ENCODE results near the gene SDHB.

SDHB gene

DNA sequence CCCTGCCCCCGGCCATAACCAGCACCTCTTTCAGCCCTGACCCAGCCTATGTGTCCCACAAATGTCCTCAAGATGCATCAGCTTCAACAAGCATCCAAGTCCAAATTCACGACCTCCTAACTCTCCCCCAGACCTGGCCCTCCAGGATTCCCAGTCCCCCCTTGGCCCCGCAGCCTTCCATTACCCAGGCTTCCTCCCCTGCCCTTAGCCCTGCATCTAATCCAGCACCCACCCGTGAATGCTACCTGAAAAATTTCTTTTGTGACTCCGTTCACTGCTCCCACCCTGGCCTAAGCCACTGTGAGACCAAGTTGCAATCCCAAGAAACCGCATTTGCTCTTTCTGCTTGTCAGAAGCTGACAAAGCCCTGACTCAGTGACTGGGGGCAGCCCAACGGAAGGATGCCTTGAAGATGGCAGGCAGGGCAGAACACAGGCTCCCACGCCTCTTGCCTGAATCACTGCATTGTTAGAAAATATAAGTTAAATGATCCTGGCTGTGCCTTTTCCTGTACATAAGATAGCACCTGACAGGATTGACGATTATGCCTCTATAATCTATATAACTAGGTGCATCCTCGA lies 72.5 kb downstream of the SDHB start:
- no peak for DNase-seq

DNA sequence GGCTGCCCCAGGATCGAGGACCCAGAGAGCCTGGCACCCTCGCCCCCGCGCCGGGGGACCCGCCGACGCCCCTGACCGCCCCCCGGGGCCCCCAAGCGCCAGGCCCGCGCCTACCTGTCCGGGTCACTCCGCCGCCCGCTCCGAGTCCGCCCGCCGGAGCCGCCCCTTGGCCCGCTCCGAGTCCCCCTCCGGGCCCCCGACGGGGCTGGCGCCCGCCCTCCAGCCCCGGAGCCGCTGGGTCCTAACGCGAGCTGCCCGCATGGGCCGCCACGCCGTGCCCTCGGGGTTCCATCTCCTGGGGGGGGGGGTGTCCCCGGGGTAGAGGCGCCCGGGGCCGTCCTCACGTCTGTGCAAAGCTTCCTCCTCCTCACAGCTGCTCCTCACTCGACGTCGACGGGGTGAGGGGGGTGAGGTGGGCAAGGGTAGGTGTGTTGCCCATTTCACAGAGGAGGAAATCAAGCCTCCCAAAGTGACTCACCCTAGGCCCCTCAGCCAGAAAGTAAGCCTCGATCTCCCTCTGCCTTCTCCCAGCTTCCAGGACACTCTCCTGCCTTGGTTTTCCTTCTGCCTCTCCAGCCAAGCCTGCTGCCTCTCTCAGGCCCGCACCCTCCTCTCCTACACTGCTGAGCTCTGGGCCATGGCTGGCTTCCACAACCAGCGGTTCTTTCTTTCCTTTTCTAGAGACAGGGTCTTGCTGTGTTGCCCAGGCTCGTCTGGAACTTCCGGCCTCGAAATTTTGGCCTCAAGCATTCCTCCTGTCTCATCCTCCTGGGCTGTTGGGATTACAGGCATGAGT lies 73.2 kb downstream of the SDHB start, which contains the start of gene MFAP2:
Gene MFAP2, minus strand, starts transcription at position 148 of the 796 bp plus-strand sequence. CDS start 2,347 bp downstream, outside the sequence.
- DNase-seq: no peak

DNA sequence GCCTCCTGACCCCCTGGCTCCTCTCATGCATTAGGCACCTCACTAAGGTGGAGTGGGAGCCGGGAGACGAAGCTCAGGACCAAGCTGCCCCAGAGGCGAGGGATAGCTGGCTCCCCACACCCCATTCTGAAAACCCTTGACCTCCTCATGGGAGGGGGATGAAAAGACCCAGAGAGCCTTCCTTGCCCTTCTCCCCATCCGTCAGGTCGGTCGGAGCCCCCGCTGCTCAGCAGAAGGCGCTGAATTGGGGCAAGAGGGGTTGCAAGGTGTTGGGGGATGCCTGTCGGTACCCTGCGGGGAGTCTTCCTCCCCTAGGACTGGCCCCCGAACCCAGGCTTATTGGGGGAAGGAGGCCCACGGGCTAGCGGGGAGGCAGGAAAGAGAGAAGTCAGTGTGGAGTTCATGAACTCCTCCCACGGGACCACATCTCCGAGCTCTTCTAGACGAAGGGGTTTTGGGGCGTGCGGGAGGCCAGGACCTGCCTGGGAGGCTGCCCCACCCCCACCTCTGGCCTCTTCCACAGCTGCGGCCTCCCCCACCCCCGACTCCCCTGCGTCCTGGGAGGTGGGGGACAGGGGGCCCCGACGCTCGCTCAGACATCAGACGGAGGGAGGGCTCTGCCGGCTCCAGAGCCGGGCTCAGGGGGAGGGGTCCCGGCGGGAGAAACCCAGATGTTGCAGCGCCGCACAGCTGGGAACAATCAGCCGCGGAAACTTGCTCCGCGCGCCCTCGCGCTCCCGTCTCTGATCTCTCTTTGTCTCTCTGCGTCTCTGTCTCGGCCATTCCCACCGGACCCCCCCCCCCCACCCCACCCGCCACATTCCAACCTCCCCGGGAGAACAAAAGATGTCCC lies 74.1 kb downstream of the SDHB start:
- no peak for DNase-seq

DNA sequence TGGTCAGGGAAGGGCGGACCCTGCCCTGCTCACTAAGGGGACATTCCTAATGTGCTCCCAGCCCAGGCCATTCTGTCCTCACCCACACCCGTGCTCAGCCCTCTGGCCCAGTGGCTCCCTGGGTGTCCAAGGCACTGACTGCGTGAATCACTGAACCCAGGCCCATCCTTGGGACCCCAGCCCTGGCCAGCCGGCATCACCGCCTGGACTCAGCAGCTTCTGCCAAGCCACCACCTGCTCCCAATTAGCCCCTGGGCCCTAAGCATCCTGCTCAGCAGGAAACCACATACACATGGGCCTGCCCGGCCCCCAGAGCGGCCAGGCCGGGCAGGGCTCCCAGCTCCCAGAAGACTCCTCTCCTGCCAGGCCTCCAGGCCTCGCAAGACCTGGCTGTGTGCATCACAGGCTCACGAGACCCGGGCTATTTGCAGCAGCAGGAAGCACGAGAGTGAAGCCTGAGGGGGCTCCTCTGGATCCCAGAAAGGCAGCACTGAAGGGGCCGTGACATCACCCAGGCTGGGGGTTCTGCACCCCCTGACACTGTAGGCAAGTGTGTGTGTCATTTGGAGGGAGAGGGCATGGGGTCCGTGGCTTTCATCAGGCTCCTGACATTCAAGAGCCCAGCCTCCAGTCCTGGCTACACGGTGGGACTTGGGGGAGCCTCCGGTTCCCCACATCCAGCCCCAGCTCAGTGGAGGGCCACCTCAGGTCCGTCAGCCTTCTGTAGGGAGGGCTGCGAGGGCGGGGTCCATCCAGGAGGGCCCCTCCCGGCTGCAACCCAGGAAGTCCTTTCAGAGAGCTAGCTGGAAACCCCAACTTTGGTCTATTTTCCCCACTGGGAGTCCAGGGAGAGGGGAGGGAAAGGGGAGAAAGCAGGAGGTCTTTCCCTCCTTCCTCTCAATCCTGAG lies 75.0 kb downstream of the SDHB start:
- no peak for DNase-seq

DNA sequence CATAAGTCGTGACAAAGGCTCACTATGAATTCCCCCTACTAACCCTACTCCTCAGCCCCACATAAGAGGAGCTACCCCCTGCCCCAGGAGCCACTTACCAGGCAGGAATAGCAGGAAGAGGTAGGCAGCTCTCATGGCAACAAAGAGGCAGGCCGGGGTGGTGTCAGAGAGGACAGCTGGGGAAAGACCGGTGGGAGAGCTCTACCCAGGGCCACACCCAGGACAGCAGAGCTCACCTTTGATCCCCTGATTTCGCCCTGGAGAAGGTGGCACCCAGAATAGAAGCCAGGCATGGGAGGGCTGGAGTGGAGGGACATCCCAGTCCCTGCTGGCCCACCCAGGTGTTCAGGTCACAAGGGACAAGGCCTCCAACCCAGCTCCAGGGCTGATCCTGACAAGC lies 75.7 kb downstream of the SDHB start:
- DNase-seq: no peak

DNA sequence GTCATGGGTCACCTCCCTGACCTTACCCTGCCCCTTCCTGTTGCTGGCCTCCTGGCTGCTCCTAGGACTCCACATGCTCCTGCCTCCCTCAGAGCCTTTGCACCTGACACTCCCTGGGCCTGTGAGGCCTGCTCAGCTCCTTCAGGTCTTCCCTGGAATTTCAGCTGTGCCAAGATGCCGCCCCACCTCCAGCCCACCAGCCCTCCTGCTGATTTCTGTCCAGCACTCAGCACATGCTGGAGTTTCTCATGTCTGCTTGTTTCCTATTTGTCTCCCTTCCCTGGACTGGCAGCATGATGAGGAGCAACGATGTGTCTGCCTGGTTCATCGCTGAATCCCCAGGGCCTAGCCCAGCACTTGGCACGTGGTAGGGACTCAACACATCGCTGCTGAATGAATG lies 76.5 kb downstream of the SDHB start:
- no peak for DNase-seq

DNA sequence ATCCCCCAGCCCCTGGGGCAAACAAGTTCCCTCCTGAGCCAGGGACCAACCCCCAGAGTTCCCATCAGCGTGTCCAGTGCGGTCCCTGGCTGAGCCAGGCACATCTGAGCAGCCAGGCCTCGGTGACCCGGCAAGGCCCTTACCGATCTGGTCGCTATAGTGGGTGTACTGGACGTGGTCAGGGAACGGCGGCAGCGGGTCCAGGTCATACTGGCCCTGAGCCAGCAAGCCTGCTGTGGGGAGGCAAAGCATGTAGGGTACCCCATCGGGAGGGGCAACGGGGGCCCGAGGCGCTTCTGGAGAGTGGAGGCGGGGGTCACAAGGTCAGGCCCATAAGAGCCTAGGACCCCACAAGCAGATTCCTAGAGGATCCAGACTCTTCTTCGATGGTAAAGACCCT lies 76.9 kb downstream of the SDHB start:
- DNase-seq: no peak

DNA sequence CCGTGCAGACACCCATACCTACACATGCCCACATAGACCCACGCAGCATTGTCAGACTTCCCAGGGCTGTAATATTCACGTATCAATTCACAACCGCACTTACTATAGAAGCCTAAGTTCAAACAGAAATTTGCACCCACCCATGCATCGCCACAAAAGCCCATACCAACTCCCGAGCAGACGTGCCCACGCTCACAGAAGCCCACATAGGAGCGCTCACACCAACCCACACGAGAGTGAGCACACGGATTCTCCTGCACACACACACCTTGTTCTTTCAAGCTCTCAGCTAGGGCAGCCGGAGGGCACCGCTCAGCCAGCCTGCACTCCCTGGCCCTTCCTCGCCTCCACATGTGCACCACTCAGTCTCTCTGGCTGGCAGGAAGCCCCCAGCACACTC lies 78.0 kb downstream of the SDHB start:
- DNase-seq: no peak

DNA sequence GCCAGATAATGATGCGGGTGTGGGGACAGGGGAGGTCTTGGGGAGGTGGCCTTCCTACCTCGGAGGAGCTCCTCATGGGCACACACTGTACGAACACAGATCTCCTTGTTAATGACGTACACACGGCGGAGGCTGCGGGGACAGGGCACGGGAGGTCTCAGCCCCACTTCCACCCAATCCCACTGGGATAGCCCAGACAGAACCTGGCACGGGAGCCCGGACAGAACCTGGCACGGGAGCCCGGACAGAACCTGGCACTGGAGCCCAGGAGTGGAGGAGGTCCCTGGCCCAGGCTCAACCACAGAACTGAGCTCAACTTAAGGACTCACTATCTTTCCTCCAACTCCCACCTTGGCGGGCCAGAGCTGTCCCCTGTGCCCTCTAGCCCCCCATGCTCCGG lies 78.6 kb downstream of the SDHB start:
- DNase-seq: no peak

DNA sequence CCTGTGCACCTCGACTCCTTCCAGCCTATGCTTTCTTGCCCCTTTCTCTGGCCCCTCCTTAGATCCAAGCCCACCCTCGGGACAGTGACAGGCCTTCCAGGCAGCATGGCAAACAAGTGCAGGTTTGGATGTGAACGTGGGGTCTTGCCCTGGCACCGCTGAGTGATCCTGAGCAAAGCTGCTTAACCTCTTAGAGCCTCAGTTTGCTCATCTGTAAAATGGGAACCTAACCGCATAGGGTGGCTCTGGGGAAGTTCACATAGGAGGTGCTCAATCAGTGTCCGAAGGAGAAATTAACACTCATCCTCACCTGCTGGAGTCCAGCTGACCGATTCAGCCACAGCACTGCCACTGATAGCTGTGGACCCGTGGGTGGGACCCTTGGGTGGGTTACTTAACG lies 80.6 kb downstream of the SDHB start:
- no peak for DNase-seq

DNA sequence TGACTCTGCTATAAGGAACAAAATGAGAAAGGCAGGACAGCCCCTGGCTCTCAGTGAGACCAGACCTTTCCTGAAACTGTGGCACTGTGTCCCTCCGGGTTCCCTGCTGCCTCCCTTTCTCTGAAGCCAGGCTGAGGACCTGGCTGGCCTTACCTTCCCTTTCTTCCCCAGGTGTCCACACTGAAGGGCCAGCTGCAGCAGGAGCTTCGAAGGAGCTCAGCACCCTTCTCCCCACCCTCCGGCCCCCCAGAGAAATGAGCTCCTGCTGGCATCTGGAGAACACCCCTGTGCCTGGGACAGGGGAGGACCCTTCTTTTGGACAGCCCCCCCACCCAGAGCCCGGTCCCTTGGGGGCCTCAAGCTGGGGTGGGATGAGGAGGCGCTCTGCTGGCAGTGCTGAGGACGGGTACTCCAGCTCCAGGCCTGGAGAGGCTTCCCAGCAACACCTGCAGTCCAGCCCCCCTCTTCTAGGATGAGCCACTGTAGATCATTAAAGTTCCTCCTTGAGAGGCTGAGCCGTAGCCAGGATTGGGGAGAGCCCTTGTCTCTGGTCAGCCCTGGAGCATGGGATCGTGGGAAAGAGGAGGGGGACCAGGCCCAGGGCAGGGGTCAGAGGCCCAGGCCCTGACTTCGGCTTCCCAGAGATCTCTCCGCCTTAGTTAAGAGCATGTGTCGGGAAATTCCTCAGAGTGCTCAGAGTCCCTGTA lies 81.5 kb downstream of the SDHB start:
- no peak for DNase-seq

DNA sequence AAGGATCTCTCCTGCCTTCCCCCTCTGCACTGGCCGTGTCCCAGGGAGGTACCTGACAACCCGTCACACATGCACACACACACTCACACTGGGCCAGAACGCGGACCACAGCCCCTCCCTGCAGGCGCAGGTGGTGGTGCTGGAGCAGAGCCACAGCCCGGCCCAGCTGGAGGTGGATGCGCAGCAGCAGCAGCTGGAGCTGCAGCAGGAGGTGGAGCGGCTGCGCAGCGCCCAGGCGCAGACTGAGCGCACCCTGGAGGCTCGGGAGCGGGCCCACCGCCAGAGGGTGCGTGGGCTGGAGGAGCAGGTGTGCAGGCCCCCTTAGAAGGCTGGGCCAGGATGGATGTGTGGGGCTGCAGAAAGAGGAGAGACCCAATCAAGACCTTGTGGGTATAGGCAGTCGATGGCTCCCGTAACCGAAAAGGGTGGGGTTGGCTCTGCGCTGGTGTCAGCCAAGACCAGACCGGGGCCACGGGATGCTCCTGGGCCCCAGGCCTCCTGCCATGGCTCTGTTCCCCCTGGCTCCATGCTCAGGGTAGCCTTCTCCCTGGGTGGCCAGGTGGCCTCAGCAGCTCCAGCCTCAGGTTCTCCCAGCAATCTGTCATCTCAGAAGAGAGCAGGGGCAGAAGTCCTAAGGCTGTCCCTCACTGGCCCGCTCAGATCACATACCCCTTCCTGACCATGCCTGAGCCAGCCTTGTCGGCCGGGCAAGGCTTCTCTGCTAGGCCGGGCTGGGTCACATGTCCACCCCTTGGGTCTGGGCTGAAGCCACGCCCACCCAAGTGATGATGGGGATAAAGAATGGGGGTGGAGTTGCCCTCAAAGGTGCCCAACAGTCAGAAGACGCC lies 82.3 kb downstream of the SDHB start:
- no peak for DNase-seq

DNA sequence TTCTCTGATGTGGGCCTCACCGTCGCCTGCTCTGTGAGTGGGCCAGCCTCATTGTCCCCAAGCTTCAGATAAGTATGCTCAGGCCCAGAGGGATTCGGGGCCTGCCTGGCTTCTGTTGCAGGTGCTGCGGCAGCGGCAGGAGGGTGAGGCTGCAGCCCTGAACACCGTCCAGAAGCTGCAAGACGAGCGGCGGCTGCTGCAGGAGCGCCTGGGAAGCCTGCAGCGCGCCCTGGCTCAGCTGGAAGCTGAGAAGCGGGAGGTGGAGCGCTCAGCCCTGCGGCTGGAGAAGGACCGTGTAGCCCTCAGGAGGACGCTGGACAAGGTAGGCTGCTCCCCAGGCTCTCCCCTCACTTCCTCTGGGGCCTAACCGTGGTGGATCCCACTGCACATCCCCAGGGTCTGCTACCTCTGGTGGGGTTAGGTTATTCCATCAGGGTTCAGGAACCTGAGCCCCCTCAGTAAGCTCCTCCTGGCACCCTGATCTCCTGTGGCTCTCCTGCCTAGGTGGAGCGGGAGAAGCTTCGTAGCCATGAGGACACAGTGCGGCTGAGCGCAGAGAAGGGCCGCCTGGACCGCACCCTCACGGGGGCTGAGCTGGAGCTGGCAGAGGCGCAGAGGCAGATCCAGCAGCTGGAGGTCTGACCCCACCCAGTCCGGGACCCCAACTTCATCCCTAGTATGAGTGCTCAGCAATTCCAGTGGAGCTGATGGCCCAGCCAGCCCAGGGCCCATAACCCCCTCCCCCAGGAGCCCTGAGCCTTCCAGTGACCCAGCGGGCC lies 83.5 kb downstream of the SDHB start:
- DNase-seq: no peak

DNA sequence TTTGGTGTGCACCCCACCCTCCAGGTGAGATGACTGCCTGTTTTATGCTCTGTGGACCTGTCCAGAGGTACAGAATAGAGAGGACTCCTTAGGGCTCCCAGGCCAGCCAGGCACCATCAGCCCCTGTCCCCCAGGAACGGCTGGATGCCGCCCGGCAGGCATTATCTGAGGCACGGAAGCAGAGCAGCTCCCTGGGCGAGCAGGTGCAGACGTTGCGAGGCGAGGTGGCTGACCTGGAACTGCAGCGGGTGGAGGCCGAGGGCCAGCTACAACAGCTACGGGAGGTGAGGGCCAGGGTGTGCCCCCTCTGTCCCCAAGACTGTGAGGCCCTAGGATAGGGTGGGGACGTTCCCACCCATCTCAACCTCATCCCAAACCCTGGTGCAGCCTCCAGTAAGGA lies 84.2 kb downstream of the SDHB start:
- DNase-seq: no peak

DNA sequence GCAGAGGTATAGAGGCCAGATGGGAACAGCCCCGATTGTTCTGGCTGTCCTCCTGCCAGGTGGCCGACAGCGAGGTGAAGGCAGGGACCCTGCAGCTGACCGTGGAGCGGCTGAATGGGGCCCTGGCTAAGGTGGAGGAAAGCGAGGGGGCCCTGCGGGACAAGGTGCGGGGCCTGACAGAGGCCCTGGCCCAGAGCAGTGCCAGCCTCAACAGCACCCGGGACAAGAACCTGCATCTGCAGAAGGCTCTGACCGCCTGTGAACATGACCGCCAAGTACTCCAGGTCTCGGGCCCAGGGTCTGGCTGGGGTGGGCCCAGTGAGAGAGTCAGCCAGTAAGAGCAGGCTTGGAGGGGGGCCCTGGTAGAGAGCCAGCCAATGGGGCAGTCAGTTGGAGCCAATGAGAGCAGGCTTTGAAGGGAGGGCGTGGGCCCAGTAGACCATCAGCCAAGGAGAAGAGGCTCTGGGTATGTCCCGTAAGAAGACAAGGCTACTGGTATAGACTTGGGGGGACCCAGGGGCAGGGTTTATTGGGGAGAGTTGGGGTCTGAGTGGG lies 84.7 kb downstream of the SDHB start:
- no peak for DNase-seq

All from activated CD4-positive, alpha-beta T cell treated with anti-CD3 and anti-CD28 coated beads, Interleukin-2, amount 50 U/mL, for 4 hours (primary cell).